ENCODE results near the gene HMGB4.

DNA sequence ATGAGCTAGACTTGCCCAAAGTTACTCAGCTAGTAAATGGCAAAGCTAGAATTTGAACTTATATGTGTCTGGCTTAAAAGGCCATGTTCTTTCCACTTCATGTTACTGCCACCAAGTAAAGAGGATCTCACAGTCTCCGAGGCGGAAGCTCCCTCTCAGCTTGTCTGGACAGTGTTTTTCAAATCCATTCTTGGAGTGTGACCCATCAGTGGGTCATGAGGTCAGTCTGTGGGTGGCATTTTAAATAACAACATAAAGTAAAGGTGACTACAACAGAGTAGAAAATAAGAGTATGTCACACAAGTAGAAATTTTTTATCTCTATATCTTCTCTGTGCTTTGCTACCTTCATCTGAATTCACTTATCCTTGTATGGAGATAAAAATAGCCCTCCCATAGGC is 3.2 kb upstream of the HMGB4 start:
- TF ChIP-seq POLR2A (IDR thresholded peaks at IDR 0.05; ENCODE audit: low read depth, low read length) (no peak), TAF1 (IDR thresholded peaks at IDR 0.05; ENCODE audit: borderline replicate concordance, low read depth, low read length) (no peak)

All from GM12892 (cell line).